T-helper 1 cell treated with Interleukin-12 subunit alpha and Interleukin-12 subunit beta and Interleukin-4 antibody, amounts not matched to agents 30 μg/mL and 1 μg/mL, for 36 hours (primary cell): ENCODE data around the gene SPRY2.

ENCODE experiments used
- H3K27ac Mint-ChIP-seq: one replicate; pipeline ENCODE4 v1.8.0; 2021; ENCODE audit warnings: mild to moderate bottlenecking, mixed read lengths
- H3K27me3 Mint-ChIP-seq: one replicate; pipeline ENCODE4 v1.8.0; 2021; ENCODE audit warnings: low read depth, mixed read lengths
- H3K36me3 Mint-ChIP-seq: one replicate; pipeline ENCODE4 v1.8.0; 2021; ENCODE audit warnings: low read depth, mixed read lengths
- H3K4me1 Mint-ChIP-seq: one replicate; pipeline ENCODE4 v1.8.0; 2021; ENCODE audit warnings: low read depth, mixed read lengths
- H3K4me3 Mint-ChIP-seq: one replicate; pipeline ENCODE4 v1.8.0; 2021; ENCODE audit warnings: mild to moderate bottlenecking, moderate library complexity, mixed read lengths
- H3K9me3 Mint-ChIP-seq: one replicate; pipeline ENCODE4 v1.8.0; 2021; ENCODE audit warnings: mixed read lengths

SPRY2 gene

GRCh38 chr13:80312012-80312704 lies 28.8 kb downstream of the SPRY2 start:
- H3K27ac Mint-ChIP-seq = no peak overlapping the region
- H3K27me3 Mint-ChIP-seq = no peaks in the 10 kb centered on the region
- H3K4me3 Mint-ChIP-seq = no peak overlapping the region
- H3K9me3 Mint-ChIP-seq = no peaks in the 10 kb centered on the region
- H3K36me3 Mint-ChIP-seq = no peaks in the 10 kb centered on the region
- no peaks in the 10 kb centered on the region for H3K4me1 Mint-ChIP-seq

- no peak overlapping the region for H3K27ac Mint-ChIP-seq
Measured at GRCh38 chr13:80309926-80310325, 31.0 kb downstream of the SPRY2 start.

GRCh38 chr13:80307401-80307987 lies 33.4 kb downstream of the SPRY2 start:
- no peak overlapping the region for H3K4me3 Mint-ChIP-seq
- no peak overlapping the region for H3K27ac Mint-ChIP-seq
- no peaks in the 10 kb centered on the region for H3K27me3 Mint-ChIP-seq
- H3K36me3 Mint-ChIP-seq = no peaks in the 10 kb centered on the region
- no peaks in the 10 kb centered on the region for H3K9me3 Mint-ChIP-seq
- no peaks in the 10 kb centered on the region for H3K4me1 Mint-ChIP-seq

More at GRCh38 chr13:80309926-80310325, 31.0 kb downstream of the SPRY2 start:
- Mint-ChIP-seq H3K9me3 (no peaks in the 10 kb centered on the region), H3K36me3 (no peaks in the 10 kb centered on the region), H3K27me3 (no peaks in the 10 kb centered on the region), H3K4me3 (no peak overlapping the region), H3K4me1 (no peaks in the 10 kb centered on the region)

- H3K27ac Mint-ChIP-seq = no peak overlapping the region
- no peaks in the 10 kb centered on the region for H3K27me3 Mint-ChIP-seq
- no peaks in the 10 kb centered on the region for H3K36me3 Mint-ChIP-seq
- H3K4me1 Mint-ChIP-seq = no peaks in the 10 kb centered on the region
- no peaks in the 10 kb centered on the region for H3K9me3 Mint-ChIP-seq
- no peak overlapping the region for H3K4me3 Mint-ChIP-seq
Measured at GRCh38 chr13:80306337-80306972, 34.5 kb downstream of the SPRY2 start.

GRCh38 chr13:80305737-80306136 lies 35.2 kb downstream of the SPRY2 start:
- Mint-ChIP-seq H3K9me3 (no peaks in the 10 kb centered on the region), H3K27me3 (no peaks in the 10 kb centered on the region), H3K27ac (no peak overlapping the region), H3K4me3 (no peak overlapping the region), H3K4me1 (no peaks in the 10 kb centered on the region), H3K36me3 (no peaks in the 10 kb centered on the region)

- Mint-ChIP-seq H3K9me3 (no peaks in the 10 kb centered on the region), H3K36me3 (no peaks in the 10 kb centered on the region), H3K27ac (no peak overlapping the region), H3K4me3 (no peak overlapping the region), H3K27me3 (no peaks in the 10 kb centered on the region), H3K4me1 (no peaks in the 10 kb centered on the region)
Measured at GRCh38 chr13:80303225-80303811, 37.6 kb downstream of the SPRY2 start.

- Mint-ChIP-seq H3K4me3 (no peak overlapping the region), H3K27ac (no peak overlapping the region), H3K27me3 (no peaks in the 10 kb centered on the region), H3K9me3 (no peaks in the 10 kb centered on the region), H3K4me1 (no peaks in the 10 kb centered on the region), H3K36me3 (no peaks in the 10 kb centered on the region)
Measured at GRCh38 chr13:80299046-80299445, 41.9 kb downstream of the SPRY2 start.

- H3K4me1 Mint-ChIP-seq = no peaks in the 10 kb centered on the region
- H3K36me3 Mint-ChIP-seq = no peaks in the 10 kb centered on the region
Measured at GRCh38 chr13:80297503-80297902, 43.4 kb downstream of the SPRY2 start.

GRCh38 chr13:80297094-80297493 lies 43.8 kb downstream of the SPRY2 start:
- Mint-ChIP-seq H3K4me1 (no peaks in the 10 kb centered on the region), H3K4me3 (no peak overlapping the region), H3K27ac (no peak overlapping the region), H3K9me3 (no peaks in the 10 kb centered on the region), H3K36me3 (no peaks in the 10 kb centered on the region), H3K27me3 (no peaks in the 10 kb centered on the region)

More at GRCh38 chr13:80297503-80297902, 43.4 kb downstream of the SPRY2 start:
- Mint-ChIP-seq H3K27ac (no peak overlapping the region), H3K9me3 (no peaks in the 10 kb centered on the region), H3K4me3 (no peak overlapping the region), H3K27me3 (no peaks in the 10 kb centered on the region)

- Mint-ChIP-seq H3K36me3 (no peaks in the 10 kb centered on the region), H3K27ac (no peak overlapping the region), H3K9me3 (no peaks in the 10 kb centered on the region), H3K4me3 (no peak overlapping the region), H3K27me3 (no peaks in the 10 kb centered on the region), H3K4me1 (no peaks in the 10 kb centered on the region)
Measured at GRCh38 chr13:80296638-80297037, 44.3 kb downstream of the SPRY2 start.

- H3K27ac Mint-ChIP-seq = no peak overlapping the region
- H3K9me3 Mint-ChIP-seq = no peaks in the 10 kb centered on the region
- no peak overlapping the region for H3K4me3 Mint-ChIP-seq
- H3K27me3 Mint-ChIP-seq = no peaks in the 10 kb centered on the region
- H3K4me1 Mint-ChIP-seq = no peaks in the 10 kb centered on the region
- no peaks in the 10 kb centered on the region for H3K36me3 Mint-ChIP-seq
Measured at GRCh38 chr13:80290591-80290990, 50.3 kb downstream of the SPRY2 start.
